Measurements from ENCODE around the gene CNTN5.

DNA sequence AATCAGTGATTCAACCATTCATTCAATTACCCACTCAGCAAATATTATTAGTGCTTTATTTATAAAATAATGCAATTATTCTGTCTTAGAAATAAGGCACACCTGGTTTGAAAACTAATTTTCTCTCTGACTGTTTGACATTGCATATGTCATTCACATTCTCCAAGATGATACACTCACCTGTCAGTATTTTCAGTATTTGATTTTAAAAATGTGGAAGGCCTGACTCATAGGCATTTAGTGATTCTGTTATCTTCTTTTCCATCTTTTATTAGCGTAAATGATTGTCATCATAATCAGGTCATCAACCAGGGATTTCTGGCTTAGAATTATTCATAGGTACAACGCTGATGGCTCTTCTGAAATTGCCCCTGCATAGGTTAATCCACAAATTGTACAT lies 480.9 kb downstream of the CNTN5 start:
- TF ChIP-seq, protein P1, sequence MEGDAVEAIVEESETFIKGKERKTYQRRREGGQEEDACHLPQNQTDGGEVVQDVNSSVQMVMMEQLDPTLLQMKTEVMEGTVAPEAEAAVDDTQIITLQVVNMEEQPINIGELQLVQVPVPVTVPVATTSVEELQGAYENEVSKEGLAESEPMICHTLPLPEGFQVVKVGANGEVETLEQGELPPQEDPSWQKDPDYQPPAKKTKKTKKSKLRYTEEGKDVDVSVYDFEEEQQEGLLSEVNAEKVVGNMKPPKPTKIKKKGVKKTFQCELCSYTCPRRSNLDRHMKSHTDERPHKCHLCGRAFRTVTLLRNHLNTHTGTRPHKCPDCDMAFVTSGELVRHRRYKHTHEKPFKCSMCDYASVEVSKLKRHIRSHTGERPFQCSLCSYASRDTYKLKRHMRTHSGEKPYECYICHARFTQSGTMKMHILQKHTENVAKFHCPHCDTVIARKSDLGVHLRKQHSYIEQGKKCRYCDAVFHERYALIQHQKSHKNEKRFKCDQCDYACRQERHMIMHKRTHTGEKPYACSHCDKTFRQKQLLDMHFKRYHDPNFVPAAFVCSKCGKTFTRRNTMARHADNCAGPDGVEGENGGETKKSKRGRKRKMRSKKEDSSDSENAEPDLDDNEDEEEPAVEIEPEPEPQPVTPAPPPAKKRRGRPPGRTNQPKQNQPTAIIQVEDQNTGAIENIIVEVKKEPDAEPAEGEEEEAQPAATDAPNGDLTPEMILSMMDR (IDR thresholded peaks at IDR 0.05), result no peak
- TF ChIP-seq POLR2AphosphoS5 (IDR thresholded peaks at IDR 0.05; ENCODE audit: low read depth, low read length) (no peak), EP300 (IDR thresholded peaks at IDR 0.05; ENCODE audit: borderline replicate concordance in 1 of 2, low read depth in 1 of 2, low read length in 1 of 2) (no peak), GATA2 (CRISPR knock-in tag; IDR thresholded peaks at IDR 0.05) (no peak), FOXJ3 (CRISPR knock-in tag; IDR thresholded peaks at IDR 0.05) (no peak), RAD21 (IDR thresholded peaks at IDR 0.05; ENCODE audit: low read length) (no peak), GABPA (IDR thresholded peaks at IDR 0.05; ENCODE audit: low read depth) (no peak), TCF12 (IDR thresholded peaks at IDR 0.05) (no peak), EZH2phosphoT487 (IDR thresholded peaks at IDR 0.05; ENCODE audit: borderline replicate concordance, low read depth) (no peak), MXI1 (IDR thresholded peaks at IDR 0.05; ENCODE audit: low read depth, low read length) (no peak)
- TF ChIP-seq, protein P2, sequence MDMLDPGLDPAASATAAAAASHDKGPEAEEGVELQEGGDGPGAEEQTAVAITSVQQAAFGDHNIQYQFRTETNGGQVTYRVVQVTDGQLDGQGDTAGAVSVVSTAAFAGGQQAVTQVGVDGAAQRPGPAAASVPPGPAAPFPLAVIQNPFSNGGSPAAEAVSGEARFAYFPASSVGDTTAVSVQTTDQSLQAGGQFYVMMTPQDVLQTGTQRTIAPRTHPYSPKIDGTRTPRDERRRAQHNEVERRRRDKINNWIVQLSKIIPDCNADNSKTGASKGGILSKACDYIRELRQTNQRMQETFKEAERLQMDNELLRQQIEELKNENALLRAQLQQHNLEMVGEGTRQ (IDR thresholded peaks at IDR 0.05; ENCODE audit: borderline replicate concordance, low read depth, low read length), result no peak

Measured in SK-N-SH (cell line).